ENCODE results near the gene IFIT2. TPM values are rescaled to one million over a fixed set of nuclear protein-coding genes. Genes with fewer than 3 reads are reported as not detected.

IFIT2 gene
- total RNA-seq, 1 experiment from 2014 or later: 1.7 TPM

DNA sequence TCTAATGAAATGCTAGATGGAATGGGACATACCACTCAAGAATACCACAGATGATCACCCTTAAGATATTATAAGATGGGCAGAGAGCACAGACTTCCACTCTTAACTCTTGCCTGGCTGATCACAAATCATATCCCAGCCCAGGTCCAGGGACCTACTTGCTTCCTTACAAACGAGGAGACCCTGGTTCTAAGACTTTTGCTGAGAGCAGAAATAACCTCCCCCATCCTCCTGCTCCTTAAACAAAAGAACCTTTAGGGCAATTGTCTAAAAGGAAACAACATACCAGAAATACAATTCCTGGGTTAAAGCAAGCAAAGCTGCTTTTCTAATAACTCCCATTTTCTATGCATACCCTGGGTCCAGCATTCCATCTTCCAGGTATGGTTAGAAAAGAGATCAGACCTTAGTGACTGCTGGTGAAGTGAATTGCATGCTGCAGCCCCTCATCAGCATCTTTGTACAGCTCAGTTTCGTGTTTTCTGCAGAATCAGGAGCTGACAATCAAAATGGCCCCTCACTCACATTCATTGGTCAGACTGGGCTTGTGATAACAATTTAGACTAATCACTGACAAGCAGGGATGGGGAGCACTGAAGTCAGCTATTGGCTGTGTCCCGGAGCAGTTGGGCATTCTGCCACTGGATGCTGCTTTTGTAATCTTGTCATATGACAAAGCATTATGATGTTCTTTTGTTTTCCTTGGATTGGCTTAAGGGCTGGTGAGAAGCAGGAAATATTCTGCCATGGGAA, 40.5 kb downstream of the IFIT2 start:
- Histone ChIP-seq H3K27ac (ENCODE audit: low read depth, low read length, poor library complexity, severe bottlenecking) (no peak overlapping the region), H3K9me3 (ENCODE audit: low read depth, low read length, poor library complexity, severe bottlenecking) (no peaks in the 10 kb centered on the region), H3K4me1 (ENCODE audit: insufficient read depth, low read length, poor library complexity, severe bottlenecking) (peaks cover 28% of the 10 kb centered on the region), H3K36me3 (ENCODE audit: insufficient read depth, low read length, poor library complexity, severe bottlenecking) (no peaks in the 10 kb centered on the region), H3K4me3 (ENCODE audit: low read depth, low read length, poor library complexity, severe bottlenecking) (no peak overlapping the region), H3K27me3 (replicated peaks; ENCODE audit: insufficient read depth, low read depth, low read length, poor library complexity) (no peaks in the 10 kb centered on the region)
- TF ChIP-seq, protein P1, sequence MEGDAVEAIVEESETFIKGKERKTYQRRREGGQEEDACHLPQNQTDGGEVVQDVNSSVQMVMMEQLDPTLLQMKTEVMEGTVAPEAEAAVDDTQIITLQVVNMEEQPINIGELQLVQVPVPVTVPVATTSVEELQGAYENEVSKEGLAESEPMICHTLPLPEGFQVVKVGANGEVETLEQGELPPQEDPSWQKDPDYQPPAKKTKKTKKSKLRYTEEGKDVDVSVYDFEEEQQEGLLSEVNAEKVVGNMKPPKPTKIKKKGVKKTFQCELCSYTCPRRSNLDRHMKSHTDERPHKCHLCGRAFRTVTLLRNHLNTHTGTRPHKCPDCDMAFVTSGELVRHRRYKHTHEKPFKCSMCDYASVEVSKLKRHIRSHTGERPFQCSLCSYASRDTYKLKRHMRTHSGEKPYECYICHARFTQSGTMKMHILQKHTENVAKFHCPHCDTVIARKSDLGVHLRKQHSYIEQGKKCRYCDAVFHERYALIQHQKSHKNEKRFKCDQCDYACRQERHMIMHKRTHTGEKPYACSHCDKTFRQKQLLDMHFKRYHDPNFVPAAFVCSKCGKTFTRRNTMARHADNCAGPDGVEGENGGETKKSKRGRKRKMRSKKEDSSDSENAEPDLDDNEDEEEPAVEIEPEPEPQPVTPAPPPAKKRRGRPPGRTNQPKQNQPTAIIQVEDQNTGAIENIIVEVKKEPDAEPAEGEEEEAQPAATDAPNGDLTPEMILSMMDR (conservative IDR thresholded peaks at IDR 0.05; ENCODE audit: low read depth, low read length): no peak
- TF ChIP-seq EZH2 (IDR thresholded peaks at IDR 0.05; ENCODE audit: borderline replicate concordance, low read depth, low read length, poor library complexity, severe bottlenecking): no peak
- peak; percentile 67 for DNase-seq (ENCODE audit: low spot score)
- POLR2A ChIA-PET (ENCODE audit: low non-redundant PET): no interaction called here
- BruUV-seq (replicated peaks): TSS peak; percentile 31
- CTCF ChIA-PET: no interaction called here
- intact Hi-C loops (cut with micrococcal nuclease; ENCODE audit: unreplicated experiment): no loop called here

DNA sequence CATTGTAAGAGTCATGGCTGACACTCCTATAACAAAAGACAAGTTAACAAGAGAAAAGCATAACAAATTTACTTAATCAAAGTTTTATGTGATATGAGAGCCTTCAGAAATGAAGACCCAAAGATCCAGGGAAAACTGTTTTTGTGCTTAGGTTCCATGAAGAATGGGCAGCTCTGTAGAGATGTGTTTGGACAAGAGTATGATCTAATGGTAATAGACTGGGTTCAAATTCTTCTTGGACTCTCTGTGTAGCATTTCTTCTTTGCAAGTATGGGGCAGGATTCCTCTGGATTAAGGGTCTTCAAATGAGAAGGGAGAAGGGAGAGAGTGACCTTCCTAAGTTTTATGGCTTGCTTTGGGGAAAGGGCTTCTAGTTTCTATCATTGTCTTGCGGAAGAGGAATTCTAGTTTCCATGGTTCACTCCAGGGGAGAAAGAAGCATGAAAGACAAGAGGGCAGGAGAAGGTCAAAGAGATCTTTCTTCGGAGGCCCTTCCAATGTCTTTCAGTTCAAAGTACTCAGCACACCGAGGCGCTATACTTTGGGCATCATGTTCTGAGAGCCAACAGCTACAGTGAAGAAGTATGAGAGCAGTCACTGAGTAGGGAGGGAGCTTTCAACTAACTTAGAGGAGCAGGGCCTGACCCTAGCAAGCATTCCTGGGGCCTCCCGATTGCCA, 41.4 kb downstream of the IFIT2 start:
- no peak overlapping the region for H3K4me3 ChIP-seq (ENCODE audit: low read depth, low read length, poor library complexity, severe bottlenecking)
- no peaks in the 10 kb centered on the region for H3K9me3 ChIP-seq (ENCODE audit: low read depth, low read length, poor library complexity, severe bottlenecking)
- ChIA-PET CTCF (no interaction called here), POLR2A (ENCODE audit: low non-redundant PET) (no interaction called here)
- H3K27me3 ChIP-seq (replicated peaks; ENCODE audit: insufficient read depth, low read depth, low read length, poor library complexity): no peaks in the 10 kb centered on the region
- DNase-seq (ENCODE audit: low spot score): no peak
- no peak for TF ChIP-seq EZH2 (IDR thresholded peaks at IDR 0.05; ENCODE audit: borderline replicate concordance, low read depth, low read length, poor library complexity, severe bottlenecking)
- TF ChIP-seq, protein P1 (conservative IDR thresholded peaks at IDR 0.05; ENCODE audit: low read depth, low read length): no peak
- no TSS peak for BruUV-seq (replicated peaks)
- H3K4me1 ChIP-seq (ENCODE audit: insufficient read depth, low read length, poor library complexity, severe bottlenecking): peaks cover 35% of the 10 kb centered on the region
- no peak overlapping the region for H3K27ac ChIP-seq (ENCODE audit: low read depth, low read length, poor library complexity, severe bottlenecking)
- H3K36me3 ChIP-seq (ENCODE audit: insufficient read depth, low read length, poor library complexity, severe bottlenecking): no peaks in the 10 kb centered on the region
- intact Hi-C loops (cut with micrococcal nuclease; ENCODE audit: unreplicated experiment): no loop called here

DNA sequence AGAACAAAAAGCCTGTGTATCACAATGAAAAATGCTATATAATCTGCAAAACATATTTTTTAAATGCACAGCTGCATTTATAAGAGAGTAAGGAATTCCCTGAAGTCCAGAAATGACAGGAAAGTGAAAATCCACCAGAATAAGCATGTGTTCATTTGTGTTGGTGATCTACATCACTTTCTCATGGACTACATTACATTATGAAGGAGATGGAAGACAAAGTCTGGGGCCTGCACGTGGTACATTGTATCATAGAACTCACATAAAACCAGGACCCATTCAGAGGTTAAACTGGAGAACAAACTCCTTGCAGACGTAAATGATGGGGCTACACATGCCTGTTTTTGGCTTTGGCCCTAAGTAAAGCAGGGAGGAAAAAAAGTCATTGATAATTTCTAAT, 42.3 kb downstream of the IFIT2 start:
- intact Hi-C loops (cut with micrococcal nuclease; ENCODE audit: unreplicated experiment): no loop called here
- no peak overlapping the region for H3K27ac ChIP-seq (ENCODE audit: low read depth, low read length, poor library complexity, severe bottlenecking)
- no peaks in the 10 kb centered on the region for H3K9me3 ChIP-seq (ENCODE audit: low read depth, low read length, poor library complexity, severe bottlenecking)
- no peak overlapping the region for H3K4me3 ChIP-seq (ENCODE audit: low read depth, low read length, poor library complexity, severe bottlenecking)
- ChIA-PET POLR2A (ENCODE audit: low non-redundant PET) (no interaction called here), CTCF (no interaction called here)
- peaks cover 44% of the 10 kb centered on the region for H3K4me1 ChIP-seq (ENCODE audit: insufficient read depth, low read length, poor library complexity, severe bottlenecking)
- no peaks in the 10 kb centered on the region for H3K36me3 ChIP-seq (ENCODE audit: insufficient read depth, low read length, poor library complexity, severe bottlenecking)
- no TSS peak for BruUV-seq (replicated peaks)
- DNase-seq (ENCODE audit: low spot score): no peak
- TF ChIP-seq, protein P1 (conservative IDR thresholded peaks at IDR 0.05; ENCODE audit: low read depth, low read length): no peak
- no peak for TF ChIP-seq EZH2 (IDR thresholded peaks at IDR 0.05; ENCODE audit: borderline replicate concordance, low read depth, low read length, poor library complexity, severe bottlenecking)
- H3K27me3 ChIP-seq (replicated peaks; ENCODE audit: insufficient read depth, low read depth, low read length, poor library complexity): no peaks in the 10 kb centered on the region

Data from A673 (cell line).